ENCODE data around the gene CYB561D2. TPM values are rescaled to one million over a fixed set of nuclear protein-coding genes. Genes with fewer than 3 reads are reported as not detected.

CYB561D2 gene
- polyA plus RNA-seq, 1 donor (not counting 4 experiments of a cell fraction or from before 2014, with no cell fraction given): 12.3 TPM

DNA sequence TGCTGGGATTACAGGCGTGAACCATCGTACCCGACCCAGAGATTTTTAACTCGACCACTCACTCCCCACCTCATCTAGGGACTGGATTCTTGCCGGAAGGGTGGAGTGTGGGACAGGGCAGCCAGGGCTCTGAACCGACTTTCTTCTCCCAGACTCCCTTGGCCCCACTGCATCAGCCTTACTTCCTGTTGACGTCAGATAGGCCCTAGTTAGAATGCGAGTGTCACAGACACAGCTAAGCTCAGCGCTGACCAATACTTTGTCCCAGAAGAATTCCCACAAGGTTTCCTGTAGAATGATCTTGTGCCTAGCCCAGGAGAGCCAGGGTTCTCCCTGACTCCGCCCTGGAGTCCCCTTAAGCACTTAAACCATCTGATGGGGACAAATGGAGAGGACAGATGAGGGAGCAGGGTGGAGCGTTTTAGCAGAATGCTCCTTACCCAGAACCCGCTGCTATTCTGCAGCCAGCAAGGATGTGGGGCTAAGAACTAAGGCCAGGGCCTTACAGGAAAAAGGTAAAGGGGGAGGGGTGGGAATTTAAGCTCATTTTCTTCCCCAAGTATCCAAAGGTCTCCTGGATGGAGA lies 16.8 kb upstream of the CYB561D2 start:
- Histone ChIP-seq H3K9me3 (ENCODE audit: control insufficient read depth, low read depth, low read length) (no peaks in the 10 kb centered on the region), H3K36me3 (ENCODE audit: control insufficient read depth in 2 of 2, extremely low read depth in 1 of 2, insufficient read depth in 2 of 2, low read length in 2 of 2) (peaks cover 31 to 33% of the 10 kb centered on the region in 2 experiments), H3K9me1 (ENCODE audit: control insufficient read depth, extremely low read depth, insufficient read depth, low read length) (no peaks in the 10 kb centered on the region), H2AFZ (ENCODE audit: control insufficient read depth, low read length) (no peak overlapping the region), H3K4me2 (ENCODE audit: control insufficient read depth, extremely low read depth, insufficient read depth, low read depth, low read length) (peak overlapping the region; percentile 1), H3K4me1 (ENCODE audit: control insufficient read depth, extremely low read depth, insufficient read depth, low read length) (peaks cover 34% of the 10 kb centered on the region), H4K20me1 (ENCODE audit: control insufficient read depth, extremely low read depth, insufficient read depth, low read length) (peaks cover 7% of the 10 kb centered on the region), H3K27ac (ENCODE audit: control insufficient read depth, insufficient read depth, low read length) (no peak overlapping the region), H3K27me3 (ENCODE audit: control insufficient read depth, extremely low read depth, insufficient read depth, low read length) (no peaks in the 10 kb centered on the region), H3K79me2 (ENCODE audit: control insufficient read depth, insufficient read depth, low read length) (peaks cover 66% of the 10 kb centered on the region), H3K9ac (ENCODE audit: control insufficient read depth, extremely low read depth, insufficient read depth, low read length) (no peak overlapping the region), H3K4me3 (ENCODE audit: control insufficient read depth in 2 of 3, extremely low read depth in 1 of 3, insufficient read depth in 2 of 3, low read depth in 1 of 3, low read length in 3 of 3) (no peak overlapping the region)
- dilution Hi-C loops (cut with MboI; ENCODE audit: extremely low pct_ligation_motif_present, low sequenced_read_pairs): no loop called here
- no peak for DNase-seq (ENCODE audit: low read depth, low spot score)
- TF ChIP-seq CTCF (optimal IDR thresholded peaks at IDR 0.05 in 1 of 3, IDR thresholded peaks at IDR 0.05 in 1 of 3, conservative IDR thresholded peaks at IDR 0.05 in 1 of 3; ENCODE audit: extremely low read depth in 1 of 3, insufficient read depth in 2 of 3, low read length in 3 of 3) (no peak), EZH2 (IDR thresholded peaks at IDR 0.05; ENCODE audit: low read length) (no peak)
- no peak for FAIRE-seq

DNA sequence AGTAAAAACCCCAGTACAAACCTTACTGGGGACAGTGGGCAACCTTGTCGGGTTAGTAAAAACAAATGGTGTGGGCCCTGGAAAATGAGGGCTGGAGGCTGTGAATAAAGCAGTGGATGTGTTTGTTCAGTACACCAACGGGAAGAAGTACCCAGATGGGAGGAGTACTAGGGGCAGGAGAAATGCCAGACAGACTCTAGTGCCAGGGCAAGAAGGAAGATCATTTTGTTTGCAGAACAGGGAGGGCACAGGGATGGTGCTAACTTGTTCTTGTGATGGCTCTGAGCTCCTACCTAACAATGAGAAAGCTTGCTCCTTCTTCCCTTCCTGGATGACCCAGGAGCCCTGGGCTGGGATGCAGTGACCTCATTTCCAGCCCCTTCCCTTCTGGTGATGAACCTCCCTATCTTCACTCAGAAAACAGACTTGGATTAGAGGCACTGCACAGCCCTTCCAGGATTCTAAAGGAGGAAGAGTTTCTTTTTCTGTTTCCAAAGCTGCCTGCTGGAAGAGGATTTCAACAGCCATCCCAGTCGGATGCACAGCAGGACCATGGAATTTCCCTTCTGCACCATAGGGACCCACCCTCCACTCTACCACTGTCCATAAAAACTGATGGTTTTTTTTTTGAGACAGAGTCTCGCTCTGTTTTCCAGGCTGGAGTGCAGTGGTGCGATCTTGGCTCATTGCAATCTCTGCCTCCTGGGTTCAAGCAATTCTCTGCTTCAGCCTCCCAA lies 16.2 kb upstream of the CYB561D2 start:
- H2AFZ ChIP-seq (ENCODE audit: control insufficient read depth, low read length): no peak overlapping the region
- peaks cover 28 to 31% of the 10 kb centered on the region in 2 experiments for H3K36me3 ChIP-seq (ENCODE audit: control insufficient read depth in 2 of 2, extremely low read depth in 1 of 2, insufficient read depth in 2 of 2, low read length in 2 of 2)
- dilution Hi-C loops (cut with MboI; ENCODE audit: extremely low pct_ligation_motif_present, low sequenced_read_pairs): no loop called here
- no peak overlapping the region for H3K27ac ChIP-seq (ENCODE audit: control insufficient read depth, insufficient read depth, low read length)
- H3K9me1 ChIP-seq (ENCODE audit: control insufficient read depth, extremely low read depth, insufficient read depth, low read length): no peaks in the 10 kb centered on the region
- peaks cover 67% of the 10 kb centered on the region for H3K79me2 ChIP-seq (ENCODE audit: control insufficient read depth, insufficient read depth, low read length)
- H3K9ac ChIP-seq (ENCODE audit: control insufficient read depth, extremely low read depth, insufficient read depth, low read length): no peak overlapping the region
- peak overlapping the region; percentile 1 for H3K4me2 ChIP-seq (ENCODE audit: control insufficient read depth, extremely low read depth, insufficient read depth, low read depth, low read length)
- H3K4me3 ChIP-seq (ENCODE audit: control insufficient read depth in 2 of 3, extremely low read depth in 1 of 3, insufficient read depth in 2 of 3, low read depth in 1 of 3, low read length in 3 of 3): peak overlapping the region in 1 of 3 experiments; percentile 21
- FAIRE-seq (no peak), DNase-seq (ENCODE audit: low read depth, low spot score) (no peak)
- H4K20me1 ChIP-seq (ENCODE audit: control insufficient read depth, extremely low read depth, insufficient read depth, low read length): peaks cover 7% of the 10 kb centered on the region
- H3K27me3 ChIP-seq (ENCODE audit: control insufficient read depth, extremely low read depth, insufficient read depth, low read length): no peaks in the 10 kb centered on the region
- peaks cover 38% of the 10 kb centered on the region for H3K4me1 ChIP-seq (ENCODE audit: control insufficient read depth, extremely low read depth, insufficient read depth, low read length)
- no peaks in the 10 kb centered on the region for H3K9me3 ChIP-seq (ENCODE audit: control insufficient read depth, low read depth, low read length)
- TF ChIP-seq EZH2 (IDR thresholded peaks at IDR 0.05; ENCODE audit: low read length) (no peak), CTCF (optimal IDR thresholded peaks at IDR 0.05 in 1 of 3, IDR thresholded peaks at IDR 0.05 in 1 of 3, conservative IDR thresholded peaks at IDR 0.05 in 1 of 3; ENCODE audit: extremely low read depth in 1 of 3, insufficient read depth in 2 of 3, low read length in 3 of 3) (no peak)
